ENCODE data around the gene DNAH10. TPM values are rescaled to one million over a fixed set of nuclear protein-coding genes. Genes with fewer than 3 reads are reported as not detected.

The DNAH10 gene
- total and polyA plus RNA-seq, 2 of the 13 experiments (the other 11 are each of a cell fraction or from before 2014, with no cell fraction given) = 0.01 to 0.02 TPM

DNA sequence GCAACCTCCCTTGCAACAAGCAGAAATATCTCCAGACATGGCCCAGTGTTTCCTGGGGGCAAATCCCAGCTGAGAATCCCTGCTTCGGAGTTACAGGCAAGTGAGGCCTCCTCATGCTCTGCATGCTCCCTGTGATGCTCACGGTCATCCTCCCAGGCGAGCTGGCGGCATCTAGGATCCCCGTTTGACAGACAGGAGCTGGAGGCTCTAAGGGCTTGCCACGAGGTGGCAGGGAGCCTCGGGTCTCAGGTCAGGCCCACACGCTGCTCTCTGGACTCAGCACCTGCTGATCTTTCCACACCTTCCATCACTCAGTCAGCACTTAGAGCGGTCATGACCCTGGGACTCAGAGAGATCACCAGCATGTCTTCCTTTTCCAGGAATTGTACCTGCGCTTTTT, 130.8 kb downstream of the DNAH10 start:
- no peaks in the 10 kb centered on the region for H3K79me2 ChIP-seq (ENCODE audit: insufficient read depth, low read length)
- H3K4me2 ChIP-seq (ENCODE audit: low read depth, low read length) = no peak overlapping the region
- intact Hi-C loops (cut with micrococcal nuclease; ENCODE audit: unreplicated experiment) = no loop called here
- no peaks in the 10 kb centered on the region for H4K20me1 ChIP-seq (ENCODE audit: insufficient read depth, low read length)
- no peak overlapping the region for H3K9ac ChIP-seq (ENCODE audit: insufficient read depth, low read depth, low read length)
- CTCF ChIA-PET (ENCODE audit: low intra/inter-chr PET ratio, low total read pairs) = no interaction called here
- no TSS peak for BruUV-seq (replicated peaks)
- POLR2A ChIA-PET = no interaction called here
- TF ChIP-seq ZFP62 (CRISPR knock-in tag; IDR thresholded peaks at IDR 0.05) = no peak
- in situ Hi-C loops (cut with HindIII; ENCODE audit: extremely low pct_ligation_motif_present, low pct_unique_long_range_greater_than_20kb) = no loop called here
- H3K9me3 ChIP-seq (ENCODE audit: low read length) = no peaks in the 10 kb centered on the region
- H3K4me3 ChIP-seq (replicated peaks in 1 of 3; ENCODE audit: insufficient read depth in 1 of 3, low read depth in 2 of 3, low read length in 3 of 3) = no peak overlapping the region
- H3K4me1 ChIP-seq (ENCODE audit: insufficient read depth, low read length) = peaks cover 24% of the 10 kb centered on the region
- H3K36me3 ChIP-seq (replicated peaks in 1 of 2; ENCODE audit: control insufficient read depth in 1 of 2, insufficient read depth in 2 of 2, low read length in 2 of 2) = no peaks in the 10 kb centered on the region
- H2AFZ ChIP-seq (ENCODE audit: low read length) = no peak overlapping the region
- ATAC-seq = peak; percentile 52
- no peak overlapping the region for H3K27ac ChIP-seq (ENCODE audit: extremely low read length, insufficient read depth, low read length)
- peaks cover 17 to 69% of the 10 kb centered on the region in 2 experiments for H3K27me3 ChIP-seq (ENCODE audit: control insufficient read depth in 1 of 2, insufficient read depth in 2 of 2, low read length in 2 of 2)
- 0% methylated on average over 5 of the region's 10 CpGs for WGBS (ENCODE audit: low lambda C conversion rate)
- FAIRE-seq = no peak
- DNase-seq (ENCODE audit: low spot score) = no peak

DNA sequence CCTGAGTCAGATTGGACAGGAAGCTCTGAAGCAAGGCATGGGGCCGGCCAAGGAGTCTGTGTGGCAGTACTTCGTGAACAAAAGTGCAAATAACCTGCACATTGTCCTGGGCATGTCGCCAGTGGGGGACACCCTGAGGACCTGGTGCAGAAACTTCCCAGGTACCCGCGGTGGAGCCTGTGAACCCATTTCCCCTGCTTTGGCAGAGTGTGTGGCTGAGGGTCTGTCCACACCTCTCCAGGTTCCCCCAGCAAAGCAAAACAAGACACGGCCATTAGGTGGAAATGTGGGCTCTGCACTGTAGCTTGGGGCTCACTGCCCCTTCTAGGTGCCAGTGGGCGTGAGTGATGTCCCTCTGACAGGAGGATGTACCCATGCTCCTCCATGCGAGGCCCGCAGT, 131.2 kb downstream of the DNAH10 start:
- no TSS peak for BruUV-seq (replicated peaks)
- FAIRE-seq (no peak), ATAC-seq (peak; percentile 14; the same call in 1 of the 3 replicates), DNase-seq (ENCODE audit: low spot score) (no peak)
- Histone ChIP-seq H3K4me1 (ENCODE audit: insufficient read depth, low read length) (peaks cover 24% of the 10 kb centered on the region), H3K36me3 (replicated peaks in 1 of 2; ENCODE audit: control insufficient read depth in 1 of 2, insufficient read depth in 2 of 2, low read length in 2 of 2) (no peaks in the 10 kb centered on the region), H3K27me3 (ENCODE audit: control insufficient read depth in 1 of 2, insufficient read depth in 2 of 2, low read length in 2 of 2) (peaks cover 17 to 67% of the 10 kb centered on the region in 2 experiments), H3K9me3 (ENCODE audit: low read length) (no peaks in the 10 kb centered on the region), H2AFZ (ENCODE audit: low read length) (no peak overlapping the region), H3K27ac (ENCODE audit: extremely low read length, insufficient read depth, low read length) (no peak overlapping the region), H4K20me1 (ENCODE audit: insufficient read depth, low read length) (no peaks in the 10 kb centered on the region), H3K9ac (ENCODE audit: insufficient read depth, low read depth, low read length) (no peak overlapping the region), H3K4me2 (ENCODE audit: low read depth, low read length) (no peak overlapping the region; the same call in 1 of the 2 replicates), H3K4me3 (replicated peaks in 1 of 3; ENCODE audit: insufficient read depth in 1 of 3, low read depth in 2 of 3, low read length in 3 of 3) (no peak overlapping the region), H3K79me2 (ENCODE audit: insufficient read depth, low read length) (no peaks in the 10 kb centered on the region)
- in situ Hi-C loops (cut with HindIII; ENCODE audit: extremely low pct_ligation_motif_present, low pct_unique_long_range_greater_than_20kb) = no loop called here
- CTCF ChIA-PET (ENCODE audit: low intra/inter-chr PET ratio, low total read pairs) = no interaction called here
- 54% methylated on average over 2 of the region's 9 CpGs for WGBS (ENCODE audit: low lambda C conversion rate)
- POLR2A ChIA-PET = no interaction called here
- intact Hi-C loops (cut with micrococcal nuclease; ENCODE audit: unreplicated experiment) = no loop called here
- TF ChIP-seq MIER3 (CRISPR knock-in tag; IDR thresholded peaks at IDR 0.05; ENCODE audit: borderline replicate concordance) = no peak
- no peak for TF ChIP-seq ZNF576 (CRISPR knock-in tag; IDR thresholded peaks at IDR 0.05)
- no peak for TF ChIP-seq SKIL (CRISPR knock-in tag; IDR thresholded peaks at IDR 0.05; ENCODE audit: borderline replicate concordance)
- TF ChIP-seq SP4 (CRISPR knock-in tag; IDR thresholded peaks at IDR 0.05) = no peak
- TF ChIP-seq, protein P1, sequence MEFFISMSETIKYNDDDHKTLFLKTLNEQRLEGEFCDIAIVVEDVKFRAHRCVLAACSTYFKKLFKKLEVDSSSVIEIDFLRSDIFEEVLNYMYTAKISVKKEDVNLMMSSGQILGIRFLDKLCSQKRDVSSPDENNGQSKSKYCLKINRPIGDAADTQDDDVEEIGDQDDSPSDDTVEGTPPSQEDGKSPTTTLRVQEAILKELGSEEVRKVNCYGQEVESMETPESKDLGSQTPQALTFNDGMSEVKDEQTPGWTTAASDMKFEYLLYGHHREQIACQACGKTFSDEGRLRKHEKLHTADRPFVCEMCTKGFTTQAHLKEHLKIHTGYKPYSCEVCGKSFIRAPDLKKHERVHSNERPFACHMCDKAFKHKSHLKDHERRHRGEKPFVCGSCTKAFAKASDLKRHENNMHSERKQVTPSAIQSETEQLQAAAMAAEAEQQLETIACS (CRISPR knock-in tag; IDR thresholded peaks at IDR 0.05) = no peak
- no peak for TF ChIP-seq ZNF629 (CRISPR knock-in tag; conservative IDR thresholded peaks at IDR 0.05)
- no peak for TF ChIP-seq ZNF790 (CRISPR knock-in tag; IDR thresholded peaks at IDR 0.05; ENCODE audit: borderline replicate concordance)
- TF ChIP-seq PHF20 (CRISPR knock-in tag; IDR thresholded peaks at IDR 0.05) = no peak
- TF ChIP-seq ZNF510 (CRISPR knock-in tag; IDR thresholded peaks at IDR 0.05; ENCODE audit: low read depth) = no peak
- TF ChIP-seq NFRKB (IDR thresholded peaks at IDR 0.05) = no peak
- no peak for TF ChIP-seq PAF1 (CRISPR knock-in tag; IDR thresholded peaks at IDR 0.05)
- no peak for TF ChIP-seq ATF6 (CRISPR knock-in tag; conservative IDR thresholded peaks at IDR 0.05)
- no peak for TF ChIP-seq SMYD3 (CRISPR knock-in tag; IDR thresholded peaks at IDR 0.05)
